Measurements from ENCODE around the gene ERRFI1.

DNA sequence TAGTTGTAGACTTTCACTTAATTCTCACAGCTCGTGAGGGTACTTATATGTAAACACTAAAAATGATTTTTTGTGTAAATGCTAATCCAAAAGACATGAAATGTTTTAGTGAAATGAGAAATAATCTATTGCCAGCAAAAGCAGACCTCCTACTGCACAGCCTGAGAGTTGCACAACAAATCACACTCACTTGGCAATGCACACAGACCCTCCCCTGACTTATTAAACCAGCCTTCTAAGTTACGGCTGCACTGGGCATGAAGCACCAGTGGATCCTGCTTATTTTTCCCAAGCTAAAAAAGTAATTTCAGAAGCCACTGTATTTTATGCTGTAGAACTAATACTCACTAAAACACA is 10.3 kb downstream of the ERRFI1 start:
- TF ChIP-seq, protein P1, sequence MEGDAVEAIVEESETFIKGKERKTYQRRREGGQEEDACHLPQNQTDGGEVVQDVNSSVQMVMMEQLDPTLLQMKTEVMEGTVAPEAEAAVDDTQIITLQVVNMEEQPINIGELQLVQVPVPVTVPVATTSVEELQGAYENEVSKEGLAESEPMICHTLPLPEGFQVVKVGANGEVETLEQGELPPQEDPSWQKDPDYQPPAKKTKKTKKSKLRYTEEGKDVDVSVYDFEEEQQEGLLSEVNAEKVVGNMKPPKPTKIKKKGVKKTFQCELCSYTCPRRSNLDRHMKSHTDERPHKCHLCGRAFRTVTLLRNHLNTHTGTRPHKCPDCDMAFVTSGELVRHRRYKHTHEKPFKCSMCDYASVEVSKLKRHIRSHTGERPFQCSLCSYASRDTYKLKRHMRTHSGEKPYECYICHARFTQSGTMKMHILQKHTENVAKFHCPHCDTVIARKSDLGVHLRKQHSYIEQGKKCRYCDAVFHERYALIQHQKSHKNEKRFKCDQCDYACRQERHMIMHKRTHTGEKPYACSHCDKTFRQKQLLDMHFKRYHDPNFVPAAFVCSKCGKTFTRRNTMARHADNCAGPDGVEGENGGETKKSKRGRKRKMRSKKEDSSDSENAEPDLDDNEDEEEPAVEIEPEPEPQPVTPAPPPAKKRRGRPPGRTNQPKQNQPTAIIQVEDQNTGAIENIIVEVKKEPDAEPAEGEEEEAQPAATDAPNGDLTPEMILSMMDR (IDR thresholded peaks at IDR 0.05; ENCODE audit: poor library complexity): no peak
- no peak for TF ChIP-seq EZH2 (IDR thresholded peaks at IDR 0.05; ENCODE audit: borderline replicate concordance)

All from hepatocyte (in vitro differentiated cells).